ENCODE measurements around the gene MIEF1.

MIEF1 gene

GRCh38 chr22:39490135-39490798, 11.8 kb upstream of the MIEF1 start:
- Mint-ChIP-seq H3K27ac (no peak overlapping the region), H3K4me1 (peaks cover 10% of the 10 kb centered on the region), H3K4me3 (no peak overlapping the region), H3K9me3 (no peaks in the 10 kb centered on the region), H3K36me3 (ENCODE audit: low read depth) (peaks cover 5% of the 10 kb centered on the region), H3K27me3 (ENCODE audit: low read depth, poor library complexity) (peaks cover 8% of the 10 kb centered on the region)
- no peak for TF ChIP-seq CTCF (IDR thresholded peaks at IDR 0.05)
- peak; percentile 68 for DNase-seq

GRCh38 chr22:39490966-39491680, 11.0 kb upstream of the MIEF1 start:
- no peaks in the 10 kb centered on the region for H3K9me3 Mint-ChIP-seq
- no peak for TF ChIP-seq CTCF (IDR thresholded peaks at IDR 0.05)
- peaks cover 5% of the 10 kb centered on the region for H3K36me3 Mint-ChIP-seq (ENCODE audit: low read depth)
- DNase-seq = no peak
- no peak overlapping the region for H3K27ac Mint-ChIP-seq
- H3K27me3 Mint-ChIP-seq (ENCODE audit: low read depth, poor library complexity) = peaks cover 8% of the 10 kb centered on the region
- peaks cover 10% of the 10 kb centered on the region for H3K4me1 Mint-ChIP-seq
- H3K4me3 Mint-ChIP-seq = no peak overlapping the region

- Mint-ChIP-seq H3K27ac (no peak overlapping the region), H3K4me3 (no peak overlapping the region), H3K36me3 (ENCODE audit: low read depth) (peaks cover 5% of the 10 kb centered on the region)
Measured at GRCh38 chr22:39491696-39492095, 10.4 kb upstream of the MIEF1 start.

GRCh38 chr22:39492186-39492585, 9.9 kb upstream of the MIEF1 start:
- TF ChIP-seq CTCF (IDR thresholded peaks at IDR 0.05) = no peak
- Mint-ChIP-seq H3K36me3 (ENCODE audit: low read depth) (peaks cover 5% of the 10 kb centered on the region), H3K27me3 (ENCODE audit: low read depth, poor library complexity) (peaks cover 8% of the 10 kb centered on the region), H3K4me1 (peaks cover 16% of the 10 kb centered on the region), H3K9me3 (no peaks in the 10 kb centered on the region), H3K27ac (no peak overlapping the region), H3K4me3 (no peak overlapping the region)
- DNase-seq = no peak

More at GRCh38 chr22:39491696-39492095, 10.4 kb upstream of the MIEF1 start:
- no peak for TF ChIP-seq CTCF (IDR thresholded peaks at IDR 0.05)
- H3K27me3 Mint-ChIP-seq (ENCODE audit: low read depth, poor library complexity) = peaks cover 8% of the 10 kb centered on the region
- no peak for DNase-seq
- H3K9me3 Mint-ChIP-seq = no peaks in the 10 kb centered on the region
- peaks cover 15% of the 10 kb centered on the region for H3K4me1 Mint-ChIP-seq

- Mint-ChIP-seq H3K27me3 (ENCODE audit: low read depth, poor library complexity) (peaks cover 8% of the 10 kb centered on the region), H3K9me3 (no peaks in the 10 kb centered on the region), H3K27ac (no peak overlapping the region), H3K4me1 (peaks cover 27% of the 10 kb centered on the region), H3K4me3 (no peak overlapping the region), H3K36me3 (ENCODE audit: low read depth) (no peaks in the 10 kb centered on the region)
- DNase-seq = no peak
- no peak for TF ChIP-seq CTCF (IDR thresholded peaks at IDR 0.05)
Measured at GRCh38 chr22:39493759-39494158, 8.3 kb upstream of the MIEF1 start.
